H9 (cell line): Measurements from ENCODE around the gene PEX14. TPM values are rescaled to one million over a fixed set of nuclear protein-coding genes. Genes with fewer than 3 reads are reported as not detected.

Experiments used
- DNase-seq: peaks from one replicate; pipeline ENCODE4 v3.0.0-alpha.2; 2017
- H2AFZ ChIP-seq: one replicate; pipeline ENCODE4 v1.6.1; 2013; ENCODE audit warnings: mild to moderate bottlenecking, low read length, control low read depth, moderate library complexity
- H2AK5ac ChIP-seq: 2 replicates; pipeline ENCODE4 v1.6.1; 2013; ENCODE audit warnings: low read length, control low read depth, mixed read lengths; ENCODE audit not compliant: insufficient read length
- H2BK120ac ChIP-seq: one replicate; pipeline ENCODE4 v1.6.1; 2013; ENCODE audit warnings: low read depth, mild to moderate bottlenecking, low read length, control low read depth, inconsistent platforms; ENCODE audit not compliant: poor library complexity, severe bottlenecking
- H2BK12ac ChIP-seq: 2 replicates; pipeline ENCODE4 v1.6.1; 2013; ENCODE audit warnings: low read length, control low read depth, mixed read lengths, low read depth; ENCODE audit not compliant: insufficient read length
- H2BK15ac ChIP-seq: 2 replicates; pipeline ENCODE4 v1.6.1; 2013; ENCODE audit warnings: low read depth, low read length, control low read depth
- H2BK20ac ChIP-seq: one replicate; pipeline ENCODE4 v1.6.1; 2013; ENCODE audit warnings: low read depth, mild to moderate bottlenecking, low read length, control low read depth, inconsistent platforms; ENCODE audit not compliant: poor library complexity, severe bottlenecking
- H2BK5ac ChIP-seq: 2 replicates; pipeline ENCODE4 v1.6.1; 2013; ENCODE audit warnings: low read length, control low read depth, mixed read lengths; ENCODE audit not compliant: insufficient read length
- H3K14ac ChIP-seq: 2 replicates; pipeline ENCODE4 v1.6.1; 2013; ENCODE audit warnings: low read length, control low read depth; ENCODE audit not compliant: insufficient read depth
- H3K18ac ChIP-seq: 2 replicates; pipeline ENCODE4 v1.6.1; 2013; ENCODE audit warnings: low read depth, mild to moderate bottlenecking, mixed read lengths, low read length, control low read depth; ENCODE audit not compliant: insufficient read length
- H3K23ac ChIP-seq: 2 replicates; pipeline ENCODE4 v1.6.1; 2013; ENCODE audit warnings: low read length, control low read depth, mixed read lengths, low read depth; ENCODE audit not compliant: insufficient read length
- H3K23me2 ChIP-seq: 2 replicates; pipeline ENCODE4 v1.6.1; 2013; ENCODE audit warnings: low read depth, mild to moderate bottlenecking, mixed read lengths, low read length, control low read depth; ENCODE audit not compliant: insufficient read length, poor library complexity, severe bottlenecking
- H3K27ac ChIP-seq: 2 replicates; pipeline ENCODE4 v1.5.1; 2013; ENCODE audit warnings: low read length, control low read depth, mixed read lengths, low read depth; ENCODE audit not compliant: insufficient read length
- H3K27me3 ChIP-seq: 2 replicates; pipeline ENCODE4 v1.6.1; 2013; ENCODE audit warnings: low read length, control low read depth, inconsistent platforms; ENCODE audit not compliant: insufficient read depth
- H3K4ac ChIP-seq: 2 replicates; pipeline ENCODE4 v1.6.1; 2013; ENCODE audit warnings: low read depth, mild to moderate bottlenecking, control low read depth, inconsistent platforms, low read length, moderate library complexity
- H3K4me1 ChIP-seq: 2 replicates; pipeline ENCODE4 v1.6.1; 2013; ENCODE audit warnings: low read length, control low read depth, inconsistent platforms; ENCODE audit not compliant: insufficient read depth
- H3K4me2 ChIP-seq: 2 replicates; pipeline ENCODE4 v1.6.1; 2013; ENCODE audit warnings: low read length, control low read depth, mixed read lengths; ENCODE audit not compliant: insufficient read length, insufficient read depth
- H3K56ac ChIP-seq: 2 replicates; pipeline ENCODE4 v1.6.1; 2013; ENCODE audit warnings: low read depth, mild to moderate bottlenecking, mixed read lengths, low read length, control low read depth; ENCODE audit not compliant: insufficient read length
- H3K79me1 ChIP-seq: 2 replicates; pipeline ENCODE4 v1.6.1; 2013; ENCODE audit warnings: low read depth, mild to moderate bottlenecking, moderate library complexity, low read length, control low read depth, inconsistent platforms; ENCODE audit not compliant: insufficient read depth, poor library complexity, severe bottlenecking
- H3K79me2 ChIP-seq: 2 replicates; pipeline ENCODE4 v1.6.1; 2013; ENCODE audit warnings: low read length, control low read depth, inconsistent platforms; ENCODE audit not compliant: insufficient read depth
- H3K9ac ChIP-seq: 2 replicates; pipeline ENCODE4 v1.6.1; 2013; ENCODE audit warnings: low read length, control low read depth, mixed read lengths; ENCODE audit not compliant: insufficient read length; ENCODE audit errors: extremely low read depth
- H3K9me3 ChIP-seq: one replicate; pipeline ENCODE4 v1.6.1; 2013; ENCODE audit warnings: low read depth, low read length, inconsistent platforms; ENCODE audit not compliant: control insufficient read depth
- H3T11ph ChIP-seq: one replicate; pipeline ENCODE4 v1.6.1; 2013; ENCODE audit warnings: mild to moderate bottlenecking, low read length, control low read depth, inconsistent platforms
- H4K20me1 ChIP-seq: one replicate; pipeline ENCODE4 v1.6.1; 2013; ENCODE audit not compliant: control insufficient read depth, insufficient read length, insufficient read depth
- H4K5ac ChIP-seq: 2 replicates; pipeline ENCODE4 v1.6.1; 2013; ENCODE audit warnings: low read depth, mild to moderate bottlenecking, mixed read lengths, low read length, control low read depth; ENCODE audit not compliant: insufficient read length
- H4K8ac ChIP-seq: replicated peaks from 2 replicates; pipeline ENCODE4 v1.6.1; 2013; ENCODE audit warnings: low read length, control low read depth, mixed read lengths, low read depth; ENCODE audit not compliant: insufficient read length
- H4K91ac ChIP-seq: 2 replicates; pipeline ENCODE4 v1.6.1; 2013; ENCODE audit warnings: low read depth, mild to moderate bottlenecking, moderate library complexity, mixed read lengths, low read length, control low read depth; ENCODE audit not compliant: insufficient read length
- H3K27ac Mint-ChIP-seq, 3 experiments: 2 replicates in 2 of 3; 3 replicates in 1 of 3; pipeline ENCODE4 v1.8.0; 2020 to 2021; ENCODE audit warnings: mixed read lengths in 3 of 3, mild to moderate bottlenecking in 1 of 3, moderate library complexity in 1 of 3
- H3K27me3 Mint-ChIP-seq: 2 replicates; pipeline ENCODE4 v1.8.0; 2021; ENCODE audit warnings: low read depth, mild to moderate bottlenecking, moderate library complexity, mixed read lengths
- H3K36me3 Mint-ChIP-seq, 3 experiments: 2 replicates in 2 of 3; 3 replicates in 1 of 3; pipeline ENCODE4 v1.8.0; 2020 to 2021; ENCODE audit warnings: low read depth in 3 of 3, mixed read lengths in 3 of 3; ENCODE audit not compliant: insufficient read depth in 1 of 3
- H3K4me1 Mint-ChIP-seq, 2 experiments: 2 replicates each; pipeline ENCODE4 v1.8.0; 2020; ENCODE audit warnings: mixed read lengths in 2 of 2
- H3K4me3 Mint-ChIP-seq, 2 experiments: 2 replicates in 1 of 2; 3 replicates in 1 of 2; pipeline ENCODE4 v1.8.0; 2020 to 2021; ENCODE audit warnings: mild to moderate bottlenecking in 2 of 2, mixed read lengths in 2 of 2, moderate library complexity in 1 of 2
- H3K9me3 Mint-ChIP-seq, 2 experiments: 2 replicates in 1 of 2; 3 replicates in 1 of 2; pipeline ENCODE4 v1.8.0; 2020; ENCODE audit warnings: mild to moderate bottlenecking in 2 of 2, mixed read lengths in 2 of 2, moderate library complexity in 1 of 2
- CTCF ChIP-seq: fragments of 200-600 bp; sonication (generic); conservative IDR thresholded peaks from 3 replicates; pipeline ENCODE4 v1.8.0; 2021; ENCODE audit warnings: antibody characterized with exemption, mild to moderate bottlenecking
- WGBS: extraction: QIAGEN DNeasy Blood & Tissue Kit; methylation state at CpG from one replicate; pipeline ENCODE4 v1.1.7; 2013; ENCODE audit warnings: missing lambda C conversion rate, low lambda C conversion rate, mixed read lengths; ENCODE audit not compliant: insufficient read length; ENCODE audit errors: extremely low coverage; 5-methylcytosine and 5-hydroxymethylcytosine counted together
- total RNA-seq: library from RNA; stranded (reverse); gene quantifications from 2 replicates; pipeline ENCODE4 v1.2.1, GENCODE V29; 2021

PEX14 gene
- total RNA-seq, 1 experiment from 2014 or later, result 23.9 TPM

- Histone ChIP-seq H3K4ac (no peak overlapping the region), H4K5ac (no peak overlapping the region), H3K27me3 (no peaks in the 10 kb centered on the region), H3K9ac (no peak overlapping the region), H3K56ac (no peak overlapping the region), H3K27ac (no peak overlapping the region), H3K9me3 (no peaks in the 10 kb centered on the region), H2BK12ac (no peak overlapping the region), H3K23ac (no peak overlapping the region), H2BK20ac (no peak overlapping the region), H4K91ac (no peak overlapping the region), H3K14ac (no peak overlapping the region), H3K4me2 (no peak overlapping the region), H3K79me1 (no peaks in the 10 kb centered on the region), H2BK120ac (no peak overlapping the region), H3K23me2 (no peaks in the 10 kb centered on the region), H2BK5ac (no peak overlapping the region), H3T11ph (no peak overlapping the region), H2BK15ac (no peak overlapping the region), H3K4me1 (peaks cover 4% of the 10 kb centered on the region; the same call in 1 of the 2 replicates), H3K18ac (no peak overlapping the region), H3K79me2 (no peaks in the 10 kb centered on the region), H4K8ac (no peak overlapping the region), H2AK5ac (no peak overlapping the region), H2AFZ (no peak overlapping the region), H4K20me1 (no peaks in the 10 kb centered on the region)
- no peak overlapping the region for H3K4me3 Mint-ChIP-seq
- peaks cover 41 to 47% of the 10 kb centered on the region in 2 experiments for H3K4me1 Mint-ChIP-seq
- no peak overlapping the region for H3K27ac Mint-ChIP-seq
- TF ChIP-seq CTCF, result no peak
- WGBS, result no CpG with 5 or more reads among the region's 15 CpGs
- H3K27me3 Mint-ChIP-seq, result no peaks in the 10 kb centered on the region
- no peak for DNase-seq
- H3K9me3 Mint-ChIP-seq, result no peaks in the 10 kb centered on the region
- peaks cover 0 to 17% (median 10%) of the 10 kb centered on the region in 3 experiments; a peak in 5 of 7 replicates for H3K36me3 Mint-ChIP-seq
These were observed 62.5 kb downstream of the PEX14 start for GRCh38 chr1:10537082-10537766.
